Measurements from ENCODE around the gene AGXT.
A peak's percentile ranks its signal among the peaks of the same experiment; 100 is the strongest.

AGXT gene

GRCh38 chr2:240868286-240869108 is at the start of gene AGXT:
AGXT (plus strand) TSS chr2:240868824; CDS start chr2:240868866, 42 bp downstream.
- DNase-seq (ENCODE audit: low spot score): no peak

DNA sequence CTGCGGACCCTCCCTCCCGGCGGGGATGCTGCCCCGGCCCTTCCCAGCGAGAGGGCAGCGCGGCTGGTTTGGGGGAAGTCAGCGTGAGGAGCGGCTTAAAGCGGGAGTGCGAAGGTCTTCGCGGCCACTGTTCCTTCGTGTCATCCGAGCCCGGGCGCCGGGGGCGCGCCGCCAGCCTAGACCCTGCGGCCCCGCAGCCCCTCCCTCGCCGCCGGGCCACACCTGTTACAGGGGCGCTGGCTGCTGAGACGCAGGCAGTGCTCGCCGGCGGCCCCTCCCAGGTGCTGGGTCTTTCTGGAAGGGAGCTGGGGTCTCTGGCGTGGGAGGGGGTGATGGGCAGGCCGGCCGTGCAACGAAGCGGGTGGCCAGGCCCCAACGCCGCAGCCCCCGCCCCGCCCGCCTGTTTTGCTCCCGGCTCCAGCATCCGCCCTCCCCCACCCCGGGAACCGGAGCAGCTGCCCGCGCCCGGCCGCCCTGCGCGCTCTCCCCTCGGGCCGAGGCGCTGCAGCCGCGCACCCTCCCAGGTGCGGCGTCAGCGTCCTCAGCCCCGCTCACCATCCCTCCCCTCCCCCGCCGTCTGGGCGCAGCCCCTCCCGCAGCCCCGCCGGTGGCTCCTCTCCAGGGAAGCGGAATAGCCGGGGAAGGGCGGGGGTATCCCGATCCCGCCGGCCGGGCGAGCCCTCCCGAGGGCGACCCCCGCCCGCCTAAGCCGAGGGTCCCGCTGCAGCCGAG is 49.3 kb upstream of the AGXT start:
- H3K36me3 Mint-ChIP-seq (ENCODE audit: low read depth): no peaks in the 10 kb centered on the region
- no peak for DNase-seq (ENCODE audit: low spot score)
- H3K9me3 Mint-ChIP-seq: peaks cover 1% of the 10 kb centered on the region
- peaks cover 49% of the 10 kb centered on the region for H3K27me3 Mint-ChIP-seq (ENCODE audit: low read depth)
- no peak overlapping the region for H3K4me3 Mint-ChIP-seq
- H3K4me1 Mint-ChIP-seq (ENCODE audit: low read depth): peaks cover 3% of the 10 kb centered on the region
- H3K27ac Mint-ChIP-seq: no peak overlapping the region

More at GRCh38 chr2:240868286-240869108, at the start of gene AGXT:
- Mint-ChIP-seq H3K9me3 (no peaks in the 10 kb centered on the region), H3K27me3 (ENCODE audit: low read depth) (peaks cover 10% of the 10 kb centered on the region), H3K27ac (no peak within 1 kb of the TSS), H3K4me1 (ENCODE audit: low read depth) (peaks cover 2% of the 10 kb centered on the region), H3K36me3 (ENCODE audit: low read depth) (no peaks in the 10 kb centered on the region), H3K4me3 (no peak within 1 kb of the TSS)

GRCh38 chr2:240819858-240820606 is 48.6 kb upstream of the AGXT start, which contains the start of gene KIF1A:
KIF1A (minus strand) TSS chr2:240820219; CDS start chr2:240797752, 22,467 bp downstream.
- H3K36me3 Mint-ChIP-seq (ENCODE audit: low read depth): no peaks in the 10 kb centered on the region
- H3K27me3 Mint-ChIP-seq (ENCODE audit: low read depth): peaks cover 57% of the 10 kb centered on the region
- H3K9me3 Mint-ChIP-seq: no peaks in the 10 kb centered on the region
- no peak within 1 kb of the TSS for H3K4me3 Mint-ChIP-seq
- no peak for DNase-seq (ENCODE audit: low spot score)
- H3K4me1 Mint-ChIP-seq (ENCODE audit: low read depth): peaks cover 3% of the 10 kb centered on the region
- H3K27ac Mint-ChIP-seq: no peak within 1 kb of the TSS

GRCh38 chr2:240820607-240821428 is 47.8 kb upstream of the AGXT start:
- H3K27me3 Mint-ChIP-seq (ENCODE audit: low read depth): peaks cover 59% of the 10 kb centered on the region
- no peak overlapping the region for H3K27ac Mint-ChIP-seq
- peaks cover 3% of the 10 kb centered on the region for H3K4me1 Mint-ChIP-seq (ENCODE audit: low read depth)
- no peak for DNase-seq (ENCODE audit: low spot score)
- H3K36me3 Mint-ChIP-seq (ENCODE audit: low read depth): no peaks in the 10 kb centered on the region
- H3K9me3 Mint-ChIP-seq: no peaks in the 10 kb centered on the region
- no peak overlapping the region for H3K4me3 Mint-ChIP-seq

GRCh38 chr2:240821429-240821778 is 47.2 kb upstream of the AGXT start:
- H3K27ac Mint-ChIP-seq: no peak overlapping the region
- H3K4me3 Mint-ChIP-seq: no peak overlapping the region

DNA sequence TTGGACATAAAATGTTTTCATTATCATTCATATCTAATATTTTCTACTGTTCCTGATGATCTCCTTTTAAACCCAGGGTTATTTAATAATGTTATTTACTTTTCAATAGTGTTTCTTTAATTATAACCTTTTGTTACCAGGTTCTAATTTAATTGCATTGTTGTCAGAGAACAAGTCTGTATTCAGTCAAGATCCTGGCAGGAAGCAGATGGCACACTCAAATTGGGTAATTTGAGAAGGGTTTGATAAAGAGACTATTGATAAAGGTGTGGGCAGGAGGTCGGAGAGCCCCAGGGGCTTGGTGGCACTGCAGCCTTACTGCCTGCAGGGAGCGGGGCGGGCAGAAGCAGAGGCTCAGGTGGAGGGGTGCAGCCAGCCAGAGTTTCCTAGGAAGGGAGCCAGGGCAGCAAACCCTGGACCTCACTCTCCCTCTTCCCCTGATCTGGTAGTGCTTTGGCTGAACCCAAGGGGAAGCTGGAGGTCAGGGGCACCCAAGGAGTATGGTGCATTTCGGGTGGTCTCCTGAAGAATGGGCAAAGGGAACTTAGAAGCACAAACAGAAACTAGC is 46.3 kb upstream of the AGXT start:
- Mint-ChIP-seq H3K9me3 (no peaks in the 10 kb centered on the region), H3K27me3 (ENCODE audit: low read depth) (peaks cover 66% of the 10 kb centered on the region), H3K27ac (no peak overlapping the region), H3K4me1 (ENCODE audit: low read depth) (peaks cover 3% of the 10 kb centered on the region), H3K36me3 (ENCODE audit: low read depth) (no peaks in the 10 kb centered on the region), H3K4me3 (no peak overlapping the region)
- DNase-seq (ENCODE audit: low spot score): no peak

More at GRCh38 chr2:240821429-240821778, 47.2 kb upstream of the AGXT start:
- no peaks in the 10 kb centered on the region for H3K9me3 Mint-ChIP-seq
- H3K27me3 Mint-ChIP-seq (ENCODE audit: low read depth): peaks cover 60% of the 10 kb centered on the region
- no peak for DNase-seq (ENCODE audit: low spot score)
- no peaks in the 10 kb centered on the region for H3K36me3 Mint-ChIP-seq (ENCODE audit: low read depth)
- peaks cover 3% of the 10 kb centered on the region for H3K4me1 Mint-ChIP-seq (ENCODE audit: low read depth)

- Mint-ChIP-seq H3K27me3 (ENCODE audit: low read depth) (peaks cover 66% of the 10 kb centered on the region), H3K9me3 (no peaks in the 10 kb centered on the region), H3K4me3 (no peak overlapping the region), H3K4me1 (ENCODE audit: low read depth) (peaks cover 3% of the 10 kb centered on the region), H3K27ac (no peak overlapping the region), H3K36me3 (ENCODE audit: low read depth) (no peaks in the 10 kb centered on the region)
- no peak for DNase-seq (ENCODE audit: low spot score)
These were observed 44.9 kb upstream of the AGXT start for GRCh38 chr2:240823449-240824336.

DNA sequence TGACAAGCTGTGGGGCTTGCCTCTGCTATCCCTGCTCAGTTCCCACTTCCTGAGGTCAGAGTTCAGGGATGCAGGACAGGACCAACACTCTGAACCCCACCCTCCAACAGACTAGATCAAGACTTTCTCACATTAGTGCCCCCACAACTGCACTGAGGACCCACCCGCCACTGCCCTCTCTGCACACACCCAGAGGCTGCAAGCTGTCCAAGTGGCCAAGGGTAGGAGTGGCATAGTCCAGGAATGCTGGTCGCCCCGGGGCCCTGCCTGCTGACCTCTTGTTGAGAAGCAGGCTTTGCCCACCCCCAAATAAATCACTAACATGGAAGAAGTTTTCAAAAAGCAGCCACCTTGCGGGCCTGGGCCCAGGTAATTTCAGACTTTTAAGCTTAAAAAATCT is 43.1 kb upstream of the AGXT start:
- no peaks in the 10 kb centered on the region for H3K36me3 Mint-ChIP-seq (ENCODE audit: low read depth)
- DNase-seq (ENCODE audit: low spot score): no peak
- H3K4me3 Mint-ChIP-seq: no peak overlapping the region
- H3K4me1 Mint-ChIP-seq (ENCODE audit: low read depth): peaks cover 3% of the 10 kb centered on the region
- H3K9me3 Mint-ChIP-seq: no peaks in the 10 kb centered on the region
- peaks cover 80% of the 10 kb centered on the region for H3K27me3 Mint-ChIP-seq (ENCODE audit: low read depth)
- no peak overlapping the region for H3K27ac Mint-ChIP-seq

DNA sequence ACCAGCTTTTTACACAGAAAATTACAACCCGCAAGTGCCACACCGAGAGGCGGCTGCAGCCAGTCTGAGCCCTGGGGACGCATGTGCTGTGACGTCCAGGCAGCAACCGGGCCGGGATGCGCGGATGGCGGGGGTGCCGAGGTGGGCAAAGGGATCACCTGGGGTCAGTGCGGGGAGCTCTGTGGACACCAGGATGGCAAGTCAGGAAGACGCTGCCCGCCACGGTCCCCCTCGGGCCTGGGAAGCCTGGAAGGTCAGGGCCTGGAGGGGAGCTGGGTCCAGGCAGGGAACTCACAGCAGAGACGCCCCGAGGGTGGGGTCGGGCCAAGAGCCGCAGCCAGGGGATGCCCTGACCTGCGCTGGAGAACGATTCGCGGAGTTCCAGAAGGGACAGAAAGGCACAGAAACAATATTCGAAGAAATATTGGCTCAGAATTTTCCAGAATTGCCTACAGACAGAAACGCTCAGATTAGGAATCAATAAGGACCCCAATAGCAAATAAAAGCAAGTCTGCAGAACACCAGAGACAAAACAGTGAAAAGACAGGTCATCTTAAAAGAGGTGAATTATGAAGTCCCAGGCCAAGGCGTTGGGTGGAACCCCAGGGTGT is 36.9 kb upstream of the AGXT start:
- DNase-seq (ENCODE audit: low spot score): no peak
- H3K27ac Mint-ChIP-seq: no peak overlapping the region
- H3K36me3 Mint-ChIP-seq (ENCODE audit: low read depth): no peaks in the 10 kb centered on the region
- peak overlapping the region; percentile 75 for H3K4me3 Mint-ChIP-seq
- H3K27me3 Mint-ChIP-seq (ENCODE audit: low read depth): peaks cover 37% of the 10 kb centered on the region
- H3K9me3 Mint-ChIP-seq: no peaks in the 10 kb centered on the region
- peaks cover 2% of the 10 kb centered on the region for H3K4me1 Mint-ChIP-seq (ENCODE audit: low read depth)

DNA sequence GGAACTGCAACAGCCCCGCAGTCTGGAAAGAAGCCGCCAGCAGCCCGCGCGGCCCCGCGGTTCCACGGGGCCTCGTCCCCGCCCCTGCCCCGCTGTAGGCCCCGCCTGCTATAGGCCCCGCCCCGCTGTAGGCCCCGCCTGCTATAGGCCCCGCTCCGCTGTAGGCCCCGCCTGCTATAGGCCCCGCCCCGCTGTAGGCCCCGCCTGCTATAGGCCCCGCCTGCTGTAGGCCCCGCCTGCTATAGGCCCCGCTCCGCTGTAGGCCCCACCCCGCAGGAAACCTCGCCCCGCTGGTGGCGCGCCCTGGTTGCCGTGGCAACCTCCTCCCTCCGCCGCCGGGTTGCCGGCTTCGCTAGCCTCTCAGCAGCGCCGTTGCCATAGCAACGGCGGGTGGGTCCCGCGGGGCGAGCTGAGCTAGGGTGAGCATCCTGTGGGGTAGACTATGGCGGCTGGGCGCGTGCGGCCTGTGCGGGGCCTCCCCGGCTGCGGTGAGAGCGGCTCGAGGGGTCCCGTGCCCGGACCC is 36.4 kb upstream of the AGXT start:
- Mint-ChIP-seq H3K27ac (no peak overlapping the region), H3K36me3 (ENCODE audit: low read depth) (no peaks in the 10 kb centered on the region), H3K4me3 (no peak overlapping the region), H3K9me3 (no peaks in the 10 kb centered on the region), H3K27me3 (ENCODE audit: low read depth) (peaks cover 34% of the 10 kb centered on the region), H3K4me1 (ENCODE audit: low read depth) (peaks cover 2% of the 10 kb centered on the region)
- peak; percentile 90 for DNase-seq (ENCODE audit: low spot score)

DNA sequence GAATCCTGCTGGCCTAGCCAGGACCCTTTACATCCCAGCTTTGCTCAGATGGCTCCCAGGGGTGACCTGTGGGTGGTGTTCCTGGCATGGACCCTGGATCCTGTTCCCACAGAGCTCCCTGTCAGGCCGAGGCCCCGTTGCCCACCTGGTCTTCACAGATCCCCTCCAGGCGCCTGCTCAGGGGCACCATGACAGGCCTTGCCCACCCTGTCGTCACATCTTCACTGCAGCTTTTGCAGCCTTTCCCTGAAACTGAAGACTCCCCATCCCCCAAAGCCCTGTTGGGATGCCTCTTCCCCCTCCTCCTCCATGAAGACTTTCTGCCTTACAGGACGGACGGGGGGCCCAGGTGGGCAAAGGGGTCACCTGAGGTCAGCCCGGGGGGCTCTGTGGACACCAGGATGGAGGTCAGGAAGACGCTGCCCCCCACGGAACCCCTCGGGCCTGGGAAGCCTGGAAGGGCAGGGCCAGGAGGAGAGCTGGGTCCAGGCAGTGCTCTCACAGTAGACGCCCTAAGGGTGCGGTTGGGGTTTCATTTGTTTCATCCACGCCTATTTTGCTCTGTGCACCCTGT is 35.6 kb upstream of the AGXT start:
- Mint-ChIP-seq H3K36me3 (ENCODE audit: low read depth) (no peaks in the 10 kb centered on the region), H3K9me3 (no peaks in the 10 kb centered on the region), H3K4me1 (ENCODE audit: low read depth) (peaks cover 2% of the 10 kb centered on the region), H3K27ac (no peak overlapping the region), H3K27me3 (ENCODE audit: low read depth) (peaks cover 27% of the 10 kb centered on the region), H3K4me3 (no peak overlapping the region)
- DNase-seq (ENCODE audit: low spot score): no peak

All from T-helper 2 cell treated with Interferon-gamma antibody and Interleukin-4, amounts not matched to agents 5 μg/mL and 100 μg/mL, for 36 hours (primary cell).